HG02798 (cell line): ENCODE data around the gene NCAPG2.

Experiments used
- ATAC-seq: cut with Tn5 transposase; IDR thresholded peaks from one replicate; pipeline ENCODE4 v1.9.1; 2021; ENCODE audit warnings: mild to moderate bottlenecking; ENCODE audit not compliant: unreplicated experiment, poor library complexity

NCAPG2 gene

DNA sequence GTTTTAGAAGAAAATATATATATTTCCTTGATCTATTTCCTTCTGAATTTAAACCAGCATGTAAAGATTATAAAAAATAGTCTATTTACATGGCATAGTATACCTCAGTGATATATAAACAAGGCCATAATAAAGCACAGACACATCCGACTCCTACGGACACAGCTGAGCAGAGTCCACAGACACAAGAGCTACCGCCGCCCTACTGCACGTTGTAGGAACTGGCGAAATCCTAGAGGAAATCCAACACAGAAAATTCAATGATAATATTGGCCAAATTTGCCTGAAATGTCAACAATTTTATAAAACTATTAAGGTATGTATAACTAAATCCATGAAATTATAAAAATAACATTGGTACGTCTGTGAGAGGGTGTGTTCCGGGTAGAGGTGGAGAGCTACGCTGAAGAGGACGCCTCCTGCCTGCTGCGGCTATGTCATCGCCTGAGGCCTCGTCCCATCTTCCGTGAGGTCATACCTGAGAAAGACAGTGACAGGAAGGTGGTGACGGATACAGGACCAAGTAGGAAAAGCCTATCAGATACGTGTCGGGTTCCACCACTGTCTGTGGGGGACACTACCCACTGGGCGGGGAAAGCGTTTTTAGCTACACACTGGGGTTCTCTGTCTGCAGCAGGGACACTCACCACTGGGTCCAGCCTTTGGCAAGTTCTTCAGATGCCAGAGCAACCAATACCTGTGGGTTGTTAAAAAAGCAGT is 29.3 kb upstream of the NCAPG2 start:
- no peak for ATAC-seq

GRCh38 chr7:158733220-158733519 is 28.6 kb upstream of the NCAPG2 start:
- no peak for ATAC-seq

- ATAC-seq: no peak
These were observed 28.1 kb upstream of the NCAPG2 start for GRCh38 chr7:158732494-158733219.

DNA sequence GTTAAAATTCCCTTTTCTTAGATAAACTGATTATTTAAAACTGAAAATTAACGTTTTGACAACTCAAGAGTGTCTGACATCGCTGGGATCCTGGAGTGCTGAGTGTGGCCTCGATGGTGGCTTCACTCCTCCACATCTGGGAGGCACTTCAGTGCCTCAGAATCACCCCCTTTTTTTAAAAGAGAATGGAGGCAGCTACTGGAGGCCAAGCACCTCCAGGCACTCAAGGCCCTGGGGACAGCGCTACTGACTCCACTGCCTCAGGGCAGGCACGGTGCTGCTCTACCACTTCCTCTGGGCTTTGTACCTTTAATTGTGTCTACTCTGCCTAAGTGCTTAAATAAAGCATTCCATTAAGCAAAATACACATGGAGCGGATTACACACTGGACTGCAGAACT is 27.2 kb upstream of the NCAPG2 start:
- ATAC-seq: no peak

DNA sequence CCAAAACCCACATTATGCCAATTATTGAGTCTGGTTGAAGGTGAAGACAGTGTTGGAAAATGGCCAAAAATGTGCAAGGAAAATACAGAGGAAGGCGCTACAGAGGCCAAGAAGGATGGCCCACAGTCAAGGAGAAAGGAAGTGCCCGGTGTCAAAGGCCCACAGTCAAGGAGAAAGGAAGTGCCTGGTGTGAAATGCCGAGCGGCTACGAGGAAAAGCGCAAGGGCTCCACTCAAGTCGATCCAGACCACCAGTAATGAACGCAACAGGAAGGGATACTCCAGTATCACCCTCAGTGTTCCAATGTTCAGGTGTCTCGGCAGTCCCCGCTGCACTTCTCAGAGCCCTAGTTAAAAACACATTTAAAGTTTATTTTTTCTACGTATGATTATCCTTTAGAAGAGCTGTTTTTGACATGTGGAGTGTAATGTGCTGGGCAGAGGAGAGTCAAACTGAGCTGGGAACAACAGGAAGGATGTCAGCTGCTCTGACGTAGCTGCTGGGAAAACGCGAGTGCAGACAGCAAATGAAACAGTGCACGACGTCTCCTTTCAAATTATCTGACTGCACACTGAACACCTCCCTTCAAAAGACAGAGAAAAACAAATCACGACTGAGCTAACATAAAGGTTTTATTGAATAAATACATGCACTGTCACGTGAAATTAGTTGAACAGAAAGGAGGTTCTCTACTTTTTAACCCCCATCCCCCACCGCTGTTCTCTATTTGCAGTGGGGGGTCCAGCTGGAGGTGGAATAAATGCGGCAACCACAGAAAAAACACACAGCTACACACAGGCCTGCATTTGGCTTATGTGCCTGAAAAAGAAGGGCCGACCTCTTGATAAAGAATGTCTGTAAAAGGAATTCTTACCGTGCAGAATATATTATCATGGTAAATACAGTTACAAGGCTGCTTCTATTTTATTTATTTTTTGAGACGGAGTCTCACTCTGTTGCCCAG is 26.1 kb upstream of the NCAPG2 start:
- no peak for ATAC-seq

DNA sequence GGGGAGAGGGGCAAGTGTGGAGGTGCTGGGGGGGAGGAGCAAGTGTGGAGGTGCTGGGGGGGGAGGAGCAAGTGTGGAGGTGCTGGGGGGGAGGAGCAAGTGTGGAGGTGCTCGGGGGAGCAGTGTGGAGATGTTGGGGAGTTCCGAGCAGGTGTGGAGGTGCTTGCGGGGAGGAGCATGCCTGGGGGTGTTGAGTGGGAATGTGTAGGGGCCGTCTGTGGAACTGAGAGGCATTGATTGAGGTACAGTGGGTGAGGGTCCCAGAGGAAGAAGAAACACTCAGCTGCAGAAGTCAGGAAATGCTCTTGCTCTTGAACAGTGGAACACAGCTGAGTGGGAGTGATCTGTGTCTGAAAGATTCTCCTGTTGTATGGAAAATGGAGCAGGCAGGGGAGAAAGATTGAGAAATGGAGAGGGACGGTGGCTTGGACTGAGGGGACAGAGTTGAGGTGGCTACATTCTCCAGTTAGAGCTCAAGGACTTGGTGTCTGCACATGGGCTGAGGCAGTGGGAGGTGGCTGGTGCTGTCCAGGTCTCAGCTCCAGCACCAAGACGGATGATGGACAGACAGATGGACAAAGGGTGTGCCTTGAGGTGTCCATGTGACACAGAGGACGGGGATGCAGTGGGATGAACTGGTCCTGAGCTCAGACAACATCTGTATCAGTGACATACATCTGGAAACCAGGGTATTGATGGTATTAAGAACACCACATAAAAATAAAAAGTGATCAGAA is 25.2 kb upstream of the NCAPG2 start:
- no peak for ATAC-seq

DNA sequence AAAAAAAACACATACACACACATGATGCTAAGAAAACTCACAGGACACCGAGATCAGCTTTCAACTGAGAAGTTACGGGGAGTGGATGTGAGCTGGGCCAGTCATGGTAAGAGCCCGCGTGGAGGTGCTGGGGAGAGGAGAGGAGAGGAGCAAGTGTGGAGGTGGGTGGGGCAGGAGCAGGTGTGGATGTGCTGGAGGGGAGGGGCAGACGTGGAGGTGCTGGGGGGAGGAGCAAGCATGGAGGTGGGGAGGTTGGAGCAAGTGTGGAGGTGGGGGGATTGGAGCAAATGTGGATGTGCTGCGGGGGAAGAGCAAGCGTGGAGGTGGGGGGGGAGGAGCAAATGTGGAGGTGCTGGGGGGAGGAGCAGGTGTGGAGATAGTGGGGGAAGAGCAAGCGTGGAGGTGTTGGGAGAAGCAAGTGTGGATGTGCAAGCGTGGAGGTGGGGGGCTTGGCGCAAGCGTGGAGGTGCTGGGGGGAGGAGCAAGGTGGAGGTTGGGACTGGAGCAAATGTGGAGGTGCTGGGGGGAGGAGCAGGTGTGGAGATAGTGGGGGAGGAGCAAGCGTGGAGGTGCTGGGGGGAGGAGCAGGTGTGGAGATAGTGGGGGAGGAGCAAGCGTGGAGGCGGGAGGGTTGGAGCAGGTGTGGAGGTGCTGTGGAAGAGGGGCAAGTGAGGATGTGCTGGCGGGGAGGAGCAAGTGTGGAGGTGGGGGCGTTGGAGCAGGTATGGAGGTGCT is 24.5 kb upstream of the NCAPG2 start:
- no peak for ATAC-seq

- no peak for ATAC-seq
These were observed 23.1 kb upstream of the NCAPG2 start for GRCh38 chr7:158727690-158728089.

- no peak for ATAC-seq
These were observed 21.7 kb upstream of the NCAPG2 start for GRCh38 chr7:158726277-158726807.

DNA sequence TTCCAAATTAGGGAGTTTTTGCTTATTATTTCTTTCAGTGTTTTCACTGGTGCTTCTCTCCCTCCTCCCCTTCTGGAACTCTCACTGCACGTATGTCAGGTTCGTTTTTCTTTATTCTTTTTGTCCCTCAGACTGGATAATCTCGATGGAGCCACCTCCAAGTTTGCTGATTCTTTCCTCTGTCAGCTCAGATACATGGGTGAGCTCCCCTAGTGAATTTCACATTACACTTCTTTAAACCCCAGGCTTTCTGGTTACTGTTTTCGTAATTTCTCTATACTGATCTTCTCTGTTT is 20.8 kb upstream of the NCAPG2 start:
- ATAC-seq: no peak

DNA sequence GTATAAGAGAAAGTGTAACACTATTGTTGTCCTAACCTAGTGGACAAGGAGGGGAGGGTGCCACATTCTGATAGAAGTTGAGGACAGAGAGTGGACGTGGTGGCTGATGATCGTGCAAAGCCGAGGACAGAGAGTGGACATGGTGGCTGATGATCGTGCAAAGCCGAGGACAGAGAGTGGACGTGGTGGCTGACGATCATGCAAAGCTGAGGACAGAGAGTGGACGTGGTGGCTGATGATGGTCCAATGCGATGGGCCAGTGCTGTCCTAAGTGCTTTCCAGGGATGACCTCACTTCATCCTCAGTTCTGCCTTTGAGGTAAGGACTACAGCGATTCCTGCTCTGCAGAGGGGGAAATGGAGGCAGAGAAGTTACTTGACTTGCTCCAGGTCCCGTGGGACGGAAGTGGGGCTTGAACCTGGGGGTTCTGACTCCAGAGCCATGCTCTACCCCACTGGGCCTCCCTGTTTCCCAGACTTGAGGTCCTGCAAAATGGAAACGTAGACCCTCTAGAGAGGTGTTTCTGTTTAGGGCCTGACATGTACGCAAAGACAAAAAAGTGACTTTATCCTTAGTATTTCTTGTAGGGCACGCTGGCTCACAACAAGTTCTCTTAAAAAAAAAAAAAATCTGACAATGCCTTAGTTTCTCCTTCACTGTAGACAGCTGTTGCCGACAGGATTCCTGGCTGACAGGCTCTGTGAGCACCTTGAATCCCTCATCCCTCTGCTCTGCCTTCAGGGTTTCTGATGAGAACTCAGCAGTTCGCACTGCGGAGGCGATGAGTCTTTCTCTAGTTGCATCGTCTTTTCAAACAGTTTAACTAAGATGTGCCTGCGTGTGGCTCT is 20.3 kb upstream of the NCAPG2 start:
- no peak for ATAC-seq

DNA sequence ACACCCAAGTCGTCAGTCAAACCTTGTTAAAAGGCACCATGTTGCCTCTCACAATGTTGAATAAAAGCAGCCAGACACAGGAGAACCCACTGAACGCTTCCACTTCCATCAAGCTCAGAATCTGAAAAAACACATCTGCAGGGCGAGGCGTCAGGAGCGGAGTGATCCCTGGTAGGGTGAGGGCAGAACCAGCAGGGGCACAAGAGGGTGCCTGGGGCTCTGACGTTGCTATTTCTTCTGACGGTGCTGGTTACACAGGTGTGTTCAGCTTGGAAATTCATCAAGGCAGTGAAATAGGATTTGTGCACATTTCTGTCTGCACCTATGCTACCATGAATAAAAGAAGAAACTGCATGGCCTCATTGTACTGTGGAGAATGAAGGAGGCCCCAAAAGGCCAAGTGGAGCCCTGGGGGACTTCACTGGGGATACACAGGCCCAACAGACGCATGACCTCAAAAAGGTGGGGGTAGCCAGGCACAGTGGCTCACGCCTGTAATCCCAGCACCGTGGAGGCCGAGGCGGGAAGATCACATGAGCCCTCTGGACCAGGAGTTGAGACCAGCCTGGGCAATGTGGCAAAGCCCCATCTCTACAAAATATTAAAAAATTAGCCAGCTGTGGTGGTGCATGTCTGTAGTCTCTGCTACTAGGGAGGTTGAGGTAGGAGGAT is 19.2 kb upstream of the NCAPG2 start:
- no peak for ATAC-seq

DNA sequence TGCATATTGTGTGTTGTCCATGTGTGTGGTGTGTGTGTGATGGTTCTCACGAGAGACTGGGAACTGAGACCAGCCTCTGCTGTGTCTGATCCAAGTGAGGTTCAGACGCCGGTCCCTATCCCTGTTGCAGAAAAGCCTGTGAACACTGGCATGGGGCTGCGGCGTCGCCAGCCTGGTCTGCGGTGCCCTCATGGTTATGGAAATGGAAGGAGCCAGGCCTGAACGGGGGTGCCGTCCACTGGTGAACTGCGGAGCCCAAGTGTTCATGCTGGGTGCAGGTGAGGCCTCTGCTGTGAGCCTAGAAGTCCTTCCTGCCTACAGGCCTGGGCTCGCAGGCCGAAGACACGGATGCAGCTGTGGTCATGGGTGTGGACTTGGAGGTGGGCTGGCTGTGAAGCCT is 18.7 kb upstream of the NCAPG2 start:
- no peak for ATAC-seq

- no peak for ATAC-seq
These were observed 18.1 kb upstream of the NCAPG2 start for GRCh38 chr7:158722574-158723237.

GRCh38 chr7:158720112-158720511 is 15.5 kb upstream of the NCAPG2 start:
- ATAC-seq: no peak

DNA sequence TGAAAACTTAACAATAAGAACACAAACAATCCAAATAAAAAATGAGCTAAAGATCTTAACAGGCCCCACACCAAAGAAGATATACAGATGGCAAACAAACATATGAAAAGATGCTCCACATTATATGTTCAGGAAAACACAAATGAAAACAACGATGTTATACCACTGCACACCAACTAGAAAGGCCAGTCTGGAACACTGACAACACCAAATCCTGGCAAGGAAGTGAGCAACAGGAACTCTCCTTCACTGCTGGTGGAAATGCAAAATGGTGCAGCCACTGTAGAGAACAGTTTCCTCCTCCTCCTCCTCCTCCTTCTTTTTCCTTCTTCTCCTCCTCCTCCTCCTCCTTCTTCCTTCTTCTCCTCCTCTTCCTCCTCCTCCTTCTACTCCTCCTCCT is 12.2 kb upstream of the NCAPG2 start:
- no peak for ATAC-seq

DNA sequence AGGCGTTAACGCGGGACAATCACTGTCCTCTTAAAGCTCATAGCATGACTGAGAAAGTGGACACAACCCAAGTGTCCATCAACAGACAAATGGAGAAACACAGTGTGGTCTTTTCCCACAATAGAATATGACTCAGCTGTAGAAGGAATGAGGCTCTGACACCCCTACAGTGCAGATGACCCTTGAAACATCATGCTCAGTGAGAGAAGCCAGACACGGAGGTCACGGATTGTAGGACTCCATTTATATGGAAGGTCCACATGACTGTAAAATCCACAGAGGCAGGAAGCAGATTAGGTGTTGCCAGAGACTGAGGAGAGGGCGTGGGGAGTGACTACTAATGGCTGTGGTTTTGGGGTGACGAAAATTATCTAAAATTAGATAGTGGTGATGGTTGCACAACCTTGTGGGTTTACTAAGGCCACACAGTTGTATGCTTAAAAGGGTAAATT is 6.1 kb upstream of the NCAPG2 start:
- no peak for ATAC-seq

- ATAC-seq: no peak
These were observed 3.0 kb upstream of the NCAPG2 start for GRCh38 chr7:158707610-158708009.
